GM12878 (cell line): Measurements from ENCODE around the gene TAS2R19. TPM values are rescaled to one million over a fixed set of nuclear protein-coding genes. Genes with fewer than 3 reads are reported as not detected.

ENCODE experiments used
- ATAC-seq: fragments of 200-7000 bp; cut with Tn5 transposase; 3 replicates; pipeline ENCODE4 v1.9.1; 2020; ENCODE audit warnings: mild to moderate bottlenecking, moderate library complexity
- BruUV-seq: library from RNA; stranded (reverse); fragments of 400-500 nt; replicated peaks from 2 replicates; lab custom pipeline; 2021; lab: Mats Ljungman, UMichigan
- CTCF ChIA-PET: fragments of 300-600 bp; sonication (Branson Sonifier 250); formaldehyde crosslinking; extraction: SDS; loops from one replicate; lab custom pipeline; 2021; ENCODE audit warnings: inconsistent platforms; lab: Yijun Ruan, JAX
- POLR2A ChIA-PET: fragments of 350-600 bp; formaldehyde crosslinking; extraction: SDS; loops from one replicate; lab custom pipeline; 2021; ENCODE audit warnings: inconsistent platforms; lab: Charles Lee
- RAD21 ChIA-PET: fragments of 300-600 bp; sonication (Branson Sonifier 250); formaldehyde crosslinking; loops from one replicate; lab custom pipeline; 2023; ENCODE audit warnings: antibody characterized with exemption; ENCODE audit not compliant: unreplicated experiment; lab: Charles Lee
- SMC1A ChIA-PET: fragments of 300-600 bp; sonication (Branson Sonifier 250); formaldehyde crosslinking; loops from one replicate; lab custom pipeline; 2023; ENCODE audit not compliant: unreplicated experiment, uncharacterized antibody; lab: Charles Lee
- DNase-seq: peaks from one replicate; pipeline ENCODE4 v3.0.0-alpha.2; 2011; ENCODE audit warnings: low read depth, low spot score
- FAIRE-seq: peaks from 3 replicates; lab custom pipeline; 2011; peaks lifted over from hg19 to GRCh38; lab: Jason Lieb, UNC
- H2AFZ ChIP-seq: 2 replicates; pipeline ENCODE4 v1.6.0; 2011; ENCODE audit warnings: low read depth, low read length, control low read depth; ENCODE audit not compliant: control insufficient read depth
- H3K27ac ChIP-seq: 2 replicates; pipeline ENCODE4 v1.5.1; 2011; ENCODE audit warnings: control low read depth; ENCODE audit not compliant: control insufficient read depth, insufficient read depth
- H3K27me3 ChIP-seq, 2 experiments: replicated peaks in 1 of 2; 2 replicates each; pipeline versions ENCODE4 v1.6.0 to v1.6.1; 2011; ENCODE audit warnings: low read length in 1 of 2; ENCODE audit not compliant: control insufficient read depth in 2 of 2, insufficient read depth in 2 of 2
- H3K36me3 ChIP-seq, 2 experiments: 2 replicates each; pipeline ENCODE4 v1.5.1; 2011; ENCODE audit warnings: low read length in 1 of 2; ENCODE audit not compliant: control insufficient read depth in 2 of 2, insufficient read depth in 2 of 2
- H3K4me1 ChIP-seq: 2 replicates; pipeline ENCODE4 v1.6.1; 2011; ENCODE audit warnings: mild to moderate bottlenecking, low read length, moderate library complexity, mixed read lengths; ENCODE audit not compliant: control insufficient read depth, insufficient read depth
- H3K4me2 ChIP-seq: 2 replicates; pipeline ENCODE4 v1.6.0; 2011; ENCODE audit warnings: control low read depth; ENCODE audit not compliant: control insufficient read depth, insufficient read depth
- H3K4me3 ChIP-seq: fragments of 200-600 bp; sonication (generic); 2 replicates; pipeline ENCODE4 v1.5.1; 2016
- H3K79me2 ChIP-seq: 2 replicates; pipeline ENCODE4 v1.6.0; 2011; ENCODE audit warnings: low read length; ENCODE audit not compliant: control insufficient read depth, insufficient read depth
- H3K9ac ChIP-seq: 2 replicates; pipeline ENCODE4 v1.8.0; 2011; ENCODE audit warnings: low read length, control low read depth, mixed read lengths; ENCODE audit not compliant: control insufficient read depth, insufficient read depth
- H3K9me3 ChIP-seq: replicated peaks from 3 replicates; pipeline ENCODE4 v1.5.1; 2011; ENCODE audit warnings: mild to moderate bottlenecking, low read length; ENCODE audit not compliant: control insufficient read depth, insufficient read depth
- H4K20me1 ChIP-seq: 2 replicates; pipeline ENCODE4 v1.6.0; 2011; ENCODE audit not compliant: control insufficient read depth, insufficient read depth
- BHLHE40 ChIP-seq, 2 experiments: fragments of 450-650 bp in 1 of 2; IDR thresholded peaks; 2 replicates each; pipeline ENCODE4 v1.6.1; 2011 to 2017; ENCODE audit warnings: low read depth in 2 of 2, borderline replicate concordance in 1 of 2, improper control_type of control experiment in 1 of 2, low read length in 1 of 2, mild to moderate bottlenecking in 1 of 2
- CEBPB ChIP-seq, 2 experiments: fragments of 150-350 bp in 1 of 2; IDR thresholded peaks; 2 replicates each; pipeline ENCODE4 v1.6.1; 2012 to 2014; ENCODE audit warnings: low read depth in 2 of 2, low read length in 2 of 2, borderline replicate concordance in 1 of 2, inconsistent platforms in 1 of 2
- CREM ChIP-seq: IDR thresholded peaks from 2 replicates; pipeline ENCODE4 v1.6.1; 2014; ENCODE audit warnings: antibody characterized with exemption, low read depth
- FOXK2 ChIP-seq: fragments of 450-650 bp; IDR thresholded peaks from 2 replicates; pipeline ENCODE4 v1.6.1; 2017; ENCODE audit warnings: mild to moderate bottlenecking, moderate library complexity
- GABPA ChIP-seq: IDR thresholded peaks from 2 replicates; pipeline ENCODE4 v1.6.1; 2014; ENCODE audit warnings: antibody characterized with exemption, low read depth, mild to moderate bottlenecking, inconsistent platforms
- IRF4 ChIP-seq: IDR thresholded peaks from 2 replicates; pipeline ENCODE4 v1.6.1; 2011; ENCODE audit warnings: low read depth, low read length
- MEF2B ChIP-seq: fragments of 450-650 bp; IDR thresholded peaks from 2 replicates; pipeline ENCODE4 v1.6.1; 2018; ENCODE audit warnings: mild to moderate bottlenecking, moderate library complexity; ENCODE audit not compliant: partially characterized antibody, poor library complexity, severe bottlenecking
- MTA2 ChIP-seq: fragments of 450-650 bp; IDR thresholded peaks from 2 replicates; pipeline ENCODE4 v1.6.1; 2016; ENCODE audit warnings: low read depth, mild to moderate bottlenecking, moderate library complexity
- NFIC ChIP-seq: IDR thresholded peaks from 2 replicates; pipeline ENCODE4 v1.6.1; 2012; ENCODE audit warnings: low read depth, mild to moderate bottlenecking, inconsistent platforms, low read length, moderate library complexity
- NFXL1 ChIP-seq: fragments of 450-650 bp; IDR thresholded peaks from 2 replicates; pipeline ENCODE4 v1.6.1; 2017; ENCODE audit warnings: antibody characterized with exemption, mild to moderate bottlenecking, borderline replicate concordance
- NR2C1 ChIP-seq: fragments of 450-650 bp; IDR thresholded peaks from 2 replicates; pipeline ENCODE4 v1.6.1; 2017; ENCODE audit warnings: antibody characterized with exemption, mild to moderate bottlenecking, moderate library complexity
- PAX8 ChIP-seq: fragments of 450-650 bp; IDR thresholded peaks from 2 replicates; pipeline ENCODE4 v1.6.1; 2017; ENCODE audit warnings: mild to moderate bottlenecking, moderate library complexity
- POLR2AphosphoS5 ChIP-seq: IDR thresholded peaks from 2 replicates; pipeline ENCODE4 v1.6.1; 2011; ENCODE audit warnings: mild to moderate bottlenecking, low read length, inconsistent platforms
- RBBP5 ChIP-seq: fragments of 200-600 bp; sonication (generic); conservative IDR thresholded peaks from 2 replicates; pipeline ENCODE4 v1.6.1; 2016
- RUNX3 ChIP-seq: IDR thresholded peaks from 2 replicates; pipeline ENCODE4 v1.6.1; 2012; ENCODE audit warnings: low read length, inconsistent platforms
- SIX5 ChIP-seq: IDR thresholded peaks from 2 replicates; pipeline ENCODE4 v1.6.1; 2011; ENCODE audit warnings: mild to moderate bottlenecking, low read depth, low read length, moderate library complexity; ENCODE audit not compliant: severe bottlenecking
- SUPT20H ChIP-seq: IDR thresholded peaks from 2 replicates; pipeline ENCODE4 v1.6.1; 2011; ENCODE audit warnings: low read depth, mild to moderate bottlenecking, low read length, moderate library complexity, borderline replicate concordance; ENCODE audit not compliant: control insufficient read depth
- ZBED1 ChIP-seq: IDR thresholded peaks from 2 replicates; pipeline ENCODE4 v1.6.1; 2016; ENCODE audit warnings: borderline replicate concordance
- ZNF207 ChIP-seq: fragments of 450-650 bp; IDR thresholded peaks from 2 replicates; pipeline ENCODE4 v1.6.1; 2014; ENCODE audit warnings: antibody characterized with exemption, mild to moderate bottlenecking, borderline replicate concordance
- ZNF384 ChIP-seq: IDR thresholded peaks from 2 replicates; pipeline ENCODE4 v1.6.1; 2012; ENCODE audit warnings: low read depth, mild to moderate bottlenecking, low read length, improper control_type of control experiment, borderline replicate concordance
- WGBS: methylation state at CpG from one replicate; pipeline ENCODE4 v1.1.6; 2016; ENCODE audit warnings: low lambda C conversion rate; ENCODE audit not compliant: insufficient replicate concordance, insufficient coverage; ENCODE audit errors: missing lambda C conversion rate; 5-methylcytosine and 5-hydroxymethylcytosine counted together
- in situ Hi-C: fragments of 300-500 bp; cut with MboI; formaldehyde crosslinking; loops from 9 replicates; pipeline ENCODE4 v1.14.3; 2018; ENCODE audit warnings: mixed read lengths
- intact Hi-C: fragments of 100-400 bp; cut with micrococcal nuclease; formaldehyde crosslinking; loops from one replicate; pipeline ENCODE4 v1.14.2; 2022; ENCODE audit not compliant: unreplicated experiment
- polyA plus RNA-seq, 11 experiments: library from polyadenylated mRNA; depleted of rRNA in 4 of 11; unstranded in 6 of 11; stranded (reverse) in 5 of 11; fragments of >200 nt; fragmentation: Nextera tagmentation in 4 of 11; fragmentation: Illumina TruSeq in 1 of 11; extraction: Ambion mirVana in 4 of 11; extraction: Trizol in 1 of 11; gene quantifications; 1 replicate in 1 of 11; 2 replicates in 10 of 11; pipeline versions ENCODE4 v1.2.1 to v1.2.3, GENCODE V29; 2011 to 2016; ENCODE audit warnings: inconsistent platforms in 2 of 11, missing spikeins in 2 of 11, low read depth in 1 of 11
- total RNA-seq, 4 experiments: library from RNA; depleted of rRNA in 3 of 4; stranded (reverse); fragments of >200 nt in 3 of 4; fragmentation: Illumina TruSeq in 1 of 4; extraction: Trizol in 1 of 4; gene quantifications; 2 replicates each; pipeline versions ENCODE4 v1.2.1 to v1.2.3, GENCODE V29; 2013 to 2021
- TF ChIP-seq, protein P1 (sequence below): IDR thresholded peaks from 2 replicates; pipeline ENCODE4 v1.6.1; 2011; ENCODE audit warnings: low read depth, mild to moderate bottlenecking, low read length, moderate library complexity, borderline replicate concordance; ENCODE audit errors: extremely low read depth
- TF ChIP-seq, protein P2 (sequence below): IDR thresholded peaks from 2 replicates; pipeline ENCODE4 v1.6.1; 2012; ENCODE audit warnings: low read depth, low read length, improper control_type of control experiment
- TF ChIP-seq, protein P3 (sequence below): fragments of 450-650 bp; IDR thresholded peaks from 2 replicates; pipeline ENCODE4 v1.6.1; 2016; ENCODE audit warnings: mild to moderate bottlenecking

TAS2R19 gene
- total and polyA plus RNA-seq, 10 of the 15 experiments (the other 5 are each of a cell fraction or from before 2014, with no cell fraction given), result 0.10 to 6.9 (median 0.46) TPM; not detected in 1

DNA sequence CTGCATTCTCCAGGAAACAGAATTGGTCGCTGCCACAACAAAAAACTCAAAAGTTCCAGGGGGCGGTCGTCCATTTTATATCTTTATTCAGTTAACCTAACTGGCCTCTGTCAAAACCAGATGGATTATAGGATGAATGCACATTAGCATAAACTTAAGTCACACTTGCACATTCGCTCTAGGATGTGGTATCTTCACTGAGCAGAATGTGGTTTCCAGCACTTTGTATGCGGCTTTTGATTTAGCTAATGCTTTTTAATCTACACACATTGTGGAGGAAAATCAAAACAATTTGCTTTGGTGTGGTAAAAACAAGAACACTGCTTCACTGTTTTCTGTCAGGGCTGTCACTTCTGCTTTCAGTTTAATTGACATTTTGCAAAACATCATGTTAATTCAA is 40.2 kb downstream of the TAS2R19 start (continued):
- TF ChIP-seq, protein P1, sequence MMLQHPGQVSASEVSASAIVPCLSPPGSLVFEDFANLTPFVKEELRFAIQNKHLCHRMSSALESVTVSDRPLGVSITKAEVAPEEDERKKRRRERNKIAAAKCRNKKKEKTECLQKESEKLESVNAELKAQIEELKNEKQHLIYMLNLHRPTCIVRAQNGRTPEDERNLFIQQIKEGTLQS, result no peak
- TF ChIP-seq GABPA, result no peak
- no peak for TF ChIP-seq ZNF207
- no peak for TF ChIP-seq RBBP5
- 0 out of 2 replicates have a peak, but pooled peaks have one; percentile 8 for TF ChIP-seq IRF4
- TF ChIP-seq RUNX3, result peak; percentile 98
- TF ChIP-seq, protein P2, sequence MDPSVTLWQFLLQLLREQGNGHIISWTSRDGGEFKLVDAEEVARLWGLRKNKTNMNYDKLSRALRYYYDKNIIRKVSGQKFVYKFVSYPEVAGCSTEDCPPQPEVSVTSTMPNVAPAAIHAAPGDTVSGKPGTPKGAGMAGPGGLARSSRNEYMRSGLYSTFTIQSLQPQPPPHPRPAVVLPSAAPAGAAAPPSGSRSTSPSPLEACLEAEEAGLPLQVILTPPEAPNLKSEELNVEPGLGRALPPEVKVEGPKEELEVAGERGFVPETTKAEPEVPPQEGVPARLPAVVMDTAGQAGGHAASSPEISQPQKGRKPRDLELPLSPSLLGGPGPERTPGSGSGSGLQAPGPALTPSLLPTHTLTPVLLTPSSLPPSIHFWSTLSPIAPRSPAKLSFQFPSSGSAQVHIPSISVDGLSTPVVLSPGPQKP, result no peak
- TF ChIP-seq ZNF384, result no peak
- TF ChIP-seq NR2C1, result no peak
- TF ChIP-seq NFIC, result peak; percentile 44; the same call in 1 of the 2 replicates
- TF ChIP-seq MTA2, result peak; percentile 73
- no peak for TF ChIP-seq FOXK2
- TF ChIP-seq BHLHE40 (IDR thresholded peaks at IDR 0.05; ENCODE audit: borderline replicate concordance in 1 of 2, low read depth in 2 of 2, low read length in 1 of 2), result peak; percentile 35 to 52; a peak in 1 of 4 replicates

DNA sequence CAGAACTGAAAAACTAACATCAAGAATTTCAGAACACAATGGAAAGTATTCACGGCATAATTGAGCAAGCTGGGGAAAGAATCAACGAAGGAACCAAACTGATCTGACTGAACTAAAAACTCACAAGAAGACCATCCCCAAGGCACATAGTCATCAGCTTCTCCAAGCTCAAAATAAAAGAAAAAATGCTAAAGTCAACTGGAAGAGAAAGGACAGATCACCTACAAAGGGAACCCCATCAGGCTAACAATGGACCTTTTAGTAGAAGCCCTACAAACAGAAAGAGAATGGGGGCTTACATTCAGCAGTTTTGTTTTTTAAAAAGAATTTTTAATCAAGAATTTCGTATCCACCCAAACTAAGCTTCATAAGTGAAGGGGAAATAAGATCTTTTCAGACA is 47.5 kb downstream of the TAS2R19 start:
- no peaks in the 10 kb centered on the region for H4K20me1 ChIP-seq
- no peaks in the 10 kb centered on the region for H3K36me3 ChIP-seq
- H3K4me1 ChIP-seq, result no peaks in the 10 kb centered on the region
- FAIRE-seq, result no peak
- H3K27ac ChIP-seq, result no peak overlapping the region
- no peaks in the 10 kb centered on the region for H3K9me3 ChIP-seq
- ChIA-PET CTCF (no interaction called here), RAD21 (no interaction called here), POLR2A (no interaction called here), SMC1A (no interaction called here)
- H3K4me3 ChIP-seq, result no peak overlapping the region
- DNase-seq, result no peak
- no peak overlapping the region for H3K4me2 ChIP-seq
- BruUV-seq, result no TSS peak
- no peak overlapping the region for H3K9ac ChIP-seq
- in situ Hi-C loops (no loop called here), intact Hi-C loops (no loop called here)
- no peaks in the 10 kb centered on the region for H3K27me3 ChIP-seq
- H2AFZ ChIP-seq, result no peak overlapping the region
- ATAC-seq, result no peak
- 98% methylated on average over 3 of the region's 3 CpGs for WGBS
- no peaks in the 10 kb centered on the region for H3K79me2 ChIP-seq
- TF ChIP-seq SIX5 (no peak), ZNF384 (no peak), MEF2B (no peak), CEBPB (IDR thresholded peaks at IDR 0.05; ENCODE audit: borderline replicate concordance in 1 of 2, low read depth in 2 of 2, low read length in 2 of 2) (no peak), NFXL1 (no peak), CREM (no peak), BHLHE40 (IDR thresholded peaks at IDR 0.05; ENCODE audit: borderline replicate concordance in 1 of 2, low read depth in 2 of 2, low read length in 1 of 2) (no peak), ZBED1 (no peak), POLR2AphosphoS5 (no peak), SUPT20H (no peak), PAX8 (no peak)
- TF ChIP-seq, protein P3, sequence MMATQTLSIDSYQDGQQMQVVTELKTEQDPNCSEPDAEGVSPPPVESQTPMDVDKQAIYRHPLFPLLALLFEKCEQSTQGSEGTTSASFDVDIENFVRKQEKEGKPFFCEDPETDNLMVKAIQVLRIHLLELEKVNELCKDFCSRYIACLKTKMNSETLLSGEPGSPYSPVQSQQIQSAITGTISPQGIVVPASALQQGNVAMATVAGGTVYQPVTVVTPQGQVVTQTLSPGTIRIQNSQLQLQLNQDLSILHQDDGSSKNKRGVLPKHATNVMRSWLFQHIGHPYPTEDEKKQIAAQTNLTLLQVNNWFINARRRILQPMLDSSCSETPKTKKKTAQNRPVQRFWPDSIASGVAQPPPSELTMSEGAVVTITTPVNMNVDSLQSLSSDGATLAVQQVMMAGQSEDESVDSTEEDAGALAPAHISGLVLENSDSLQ, result no peak
